Pancreas (tissue), 10 donors: ENCODE data around the gene RANBP3. TPM values are rescaled to one million over a fixed set of nuclear protein-coding genes. Genes with fewer than 3 reads are reported as not detected.

ENCODE experiments used
- ATAC-seq, 4 donors: fragments of 200-7000 bp; cut with Tn5 transposase; one replicate each; pipeline versions ENCODE4 v1.8.0 to v1.9.1; 2020; ENCODE audit warnings: mild to moderate bottlenecking in 4 of 4, moderate library complexity in 4 of 4
- DNase-seq, 6 donors: peaks; one replicate each; pipeline ENCODE4 v3.0.0-alpha.2; 2020
- FAIRE-seq: peaks from 2 replicates; lab custom pipeline; 2012; peaks lifted over from hg19 to GRCh38; lab: Jason Lieb, UNC
- H3K27ac ChIP-seq, 4 donors: fragments of 200-600 bp; sonication (generic); 1 replicate in 3 of 4; 2 replicates in 1 of 4; pipeline versions ENCODE4 v1.5.0 to v1.8.0; 2020
- H3K27me3 ChIP-seq, 4 donors: fragments of 200-600 bp; one replicate each; pipeline ENCODE4 v1.8.0; 2021
- H3K36me3 ChIP-seq, 3 donors: fragments of 200-600 bp; sonication (generic) in 1 of 3; one replicate each; pipeline versions ENCODE4 v1.5.0 to v1.8.0; 2020 to 2021
- H3K4me1 ChIP-seq, 3 donors: fragments of 200-600 bp; one replicate each; pipeline ENCODE4 v1.8.0; 2021
- H3K4me3 ChIP-seq, 4 donors: fragments of 200-600 bp; sonication (generic) in 2 of 4; one replicate each; pipeline versions ENCODE4 v1.5.0 to v1.8.0; 2020 to 2021
- H3K9me3 ChIP-seq, 4 donors: fragments of 200-600 bp; one replicate each; pipeline ENCODE4 v1.8.0; 2021
- WGBS, 2 donors: extraction: QIAGEN DNeasy Blood & Tissue Kit; methylation state at CpG; one replicate each; pipeline ENCODE4 v1.1.7; 2013; 5-methylcytosine and 5-hydroxymethylcytosine counted together
- intact Hi-C, 3 donors: fragments of 100-400 bp; cut with DNase I; formaldehyde crosslinking; loops; one replicate each; pipeline versions ENCODE4 v1.11.1 to v1.14.2; 2022
- polyA plus RNA-seq, 2 donors: library from polyadenylated mRNA; stranded (reverse); fragments of 200-250 nt; gene quantifications; one replicate each; pipeline ENCODE4 v1.2.3, GENCODE V29; 2013
- total RNA-seq, 6 donors: library from RNA; stranded (reverse); fragmentation: NEBNext Ultra II Directional in 4 of 6; extraction: Animal tissue kit (Norgen Biotek cat#: 25700) in 4 of 6; gene quantifications; one replicate each; pipeline versions ENCODE4 v1.2.1 to v1.2.4, GENCODE V29; 2021 to 2023
- TF ChIP-seq, protein P1 (sequence below), 4 donors: fragments of 200-600 bp; sonication (generic) in 3 of 4; IDR thresholded peaks; one replicate each; pipeline versions ENCODE4 v1.5.0 to v1.8.0; 2021; ENCODE audit warnings: antibody characterized with exemption in 4 of 4
- donor health status: healthy with polysubstance abuse.
- donor health status: DM: no; HTN: no; CAD: no; lungs with moderate emphysema.
- donor health status: DM: no; HTN: no; CAD: no.
- donor health status: control.
- donor health status: control.
- donor health status: Bipolar disorder and iron deficiency.
- donor health status: DM: yes; HTN: yes; CAD: no.
- donor health status: DM: no; HTN: no; CAD: no.
- donor health status: DM: no; HTN: no; CAD: no.
- donor health status: DM: yes; HTN: yes; CAD: no.

Gene RANBP3
- total and polyA plus RNA-seq, 8 donors, result 27.6 to 42.2 (median 34.7) TPM

DNA sequence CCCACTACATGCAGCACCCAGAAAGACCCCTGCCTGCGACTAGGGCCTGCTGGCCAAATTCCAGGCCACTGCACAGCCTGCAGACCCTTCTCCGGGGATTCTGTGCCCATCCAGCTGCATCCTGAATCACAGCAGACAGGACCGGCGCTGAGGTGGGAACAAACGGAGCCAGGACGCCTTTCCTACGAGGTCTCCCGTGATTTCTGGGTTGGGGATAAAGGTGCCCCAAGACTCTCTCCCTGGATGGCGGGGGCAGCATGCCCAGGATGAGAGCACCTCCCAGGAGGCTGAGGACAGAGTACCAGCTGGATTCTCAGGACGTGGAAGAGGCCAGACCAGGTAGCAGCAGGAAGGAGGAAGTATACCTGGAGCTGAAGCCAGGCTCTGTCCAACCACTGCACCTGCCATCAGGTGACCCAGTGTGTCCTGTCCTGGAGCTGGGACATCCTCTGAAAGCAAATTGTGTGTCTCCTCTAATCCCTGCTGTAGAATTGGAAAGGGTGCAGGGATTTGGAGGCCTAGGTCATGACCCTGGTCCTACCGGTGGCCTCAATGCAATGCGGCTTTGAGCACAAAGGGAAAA, 104.2 kb downstream of the RANBP3 start:
- H3K27ac ChIP-seq, result no peak overlapping the region
- no peak for DNase-seq
- H3K4me1 ChIP-seq, result no peaks in the 10 kb centered on the region
- FAIRE-seq, result no peak
- intact Hi-C loops, result no loop called here
- H3K27me3 ChIP-seq, result no peaks in the 10 kb centered on the region
- 90 to 95% methylated on average over 12 of the region's 12 CpGs for WGBS, 2 donors
- no peaks in the 10 kb centered on the region for H3K36me3 ChIP-seq
- no peak overlapping the region for H3K4me3 ChIP-seq
- no peak for ATAC-seq
- TF ChIP-seq, protein P1, sequence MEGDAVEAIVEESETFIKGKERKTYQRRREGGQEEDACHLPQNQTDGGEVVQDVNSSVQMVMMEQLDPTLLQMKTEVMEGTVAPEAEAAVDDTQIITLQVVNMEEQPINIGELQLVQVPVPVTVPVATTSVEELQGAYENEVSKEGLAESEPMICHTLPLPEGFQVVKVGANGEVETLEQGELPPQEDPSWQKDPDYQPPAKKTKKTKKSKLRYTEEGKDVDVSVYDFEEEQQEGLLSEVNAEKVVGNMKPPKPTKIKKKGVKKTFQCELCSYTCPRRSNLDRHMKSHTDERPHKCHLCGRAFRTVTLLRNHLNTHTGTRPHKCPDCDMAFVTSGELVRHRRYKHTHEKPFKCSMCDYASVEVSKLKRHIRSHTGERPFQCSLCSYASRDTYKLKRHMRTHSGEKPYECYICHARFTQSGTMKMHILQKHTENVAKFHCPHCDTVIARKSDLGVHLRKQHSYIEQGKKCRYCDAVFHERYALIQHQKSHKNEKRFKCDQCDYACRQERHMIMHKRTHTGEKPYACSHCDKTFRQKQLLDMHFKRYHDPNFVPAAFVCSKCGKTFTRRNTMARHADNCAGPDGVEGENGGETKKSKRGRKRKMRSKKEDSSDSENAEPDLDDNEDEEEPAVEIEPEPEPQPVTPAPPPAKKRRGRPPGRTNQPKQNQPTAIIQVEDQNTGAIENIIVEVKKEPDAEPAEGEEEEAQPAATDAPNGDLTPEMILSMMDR (IDR thresholded peaks at IDR 0.05), result no peak
- no peaks in the 10 kb centered on the region for H3K9me3 ChIP-seq

DNA sequence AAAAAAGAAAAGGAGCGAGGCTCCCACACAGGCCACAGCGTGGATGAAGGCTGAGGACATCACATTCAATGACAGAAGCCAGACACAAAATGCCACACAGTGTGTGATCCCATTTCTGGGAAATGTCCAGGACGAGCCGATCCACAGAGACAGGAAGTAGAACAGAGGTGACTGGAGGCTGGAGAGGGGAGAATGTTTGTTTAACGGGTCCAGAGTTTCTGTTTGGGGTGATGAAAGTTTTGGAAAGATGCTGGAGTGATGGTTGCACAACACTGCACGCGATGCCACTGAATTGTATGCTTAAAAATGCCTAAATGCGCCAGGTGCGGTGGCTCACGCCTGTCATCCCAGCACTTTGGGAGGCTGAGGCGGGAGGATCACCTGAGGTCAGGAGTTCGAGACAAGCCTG, 107.0 kb downstream of the RANBP3 start:
- peak in 1 of 4 donors; percentile 12 for ATAC-seq
- no peaks in the 10 kb centered on the region for H3K4me1 ChIP-seq

DNA sequence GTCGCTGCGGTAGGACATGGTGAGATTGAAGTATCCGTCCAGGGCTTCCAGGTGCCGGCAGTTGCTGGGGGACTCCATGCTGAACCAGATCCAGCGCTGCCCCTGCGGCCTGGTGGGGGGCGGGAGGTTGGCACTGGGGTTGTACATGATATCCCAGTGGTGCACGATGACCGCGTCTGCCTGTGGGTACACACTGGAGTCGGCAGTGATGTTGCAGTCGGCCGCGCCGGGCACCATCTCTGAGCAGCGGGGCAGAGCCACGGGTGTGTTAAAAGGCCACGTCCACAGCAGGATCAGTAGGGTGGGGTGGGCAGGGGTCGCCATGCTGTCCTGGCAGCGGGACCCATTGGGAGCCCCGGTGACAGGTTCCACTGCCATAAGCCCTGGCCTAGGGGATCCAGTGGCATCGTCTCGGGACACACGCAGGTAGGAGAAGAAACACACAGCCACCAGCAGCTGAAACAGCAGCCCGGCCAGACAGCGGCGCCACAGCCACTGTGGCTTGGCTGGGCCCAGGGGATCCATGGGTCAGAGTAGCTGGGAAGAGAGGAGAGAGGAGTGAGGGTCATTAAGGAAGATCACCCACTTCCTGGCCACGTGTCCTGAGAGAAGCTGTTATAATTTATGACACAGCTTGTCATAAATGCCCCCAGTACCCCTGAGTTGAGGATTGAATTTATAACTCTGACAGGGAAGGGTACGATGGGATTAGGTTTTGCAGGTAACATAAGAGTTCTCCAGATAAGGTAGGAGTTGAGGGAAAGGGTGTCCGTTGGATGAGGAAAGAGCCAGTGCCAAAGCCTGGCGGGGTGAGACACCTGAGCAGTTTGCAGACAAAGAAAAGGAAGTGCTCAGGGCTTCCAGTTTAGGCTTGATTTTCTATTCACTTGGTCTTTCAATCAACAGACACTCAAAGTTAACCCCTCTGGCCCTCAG, 110.5 kb downstream of the RANBP3 start:
- no peak overlapping the region for H3K4me3 ChIP-seq
- no peak for ATAC-seq
- H3K4me1 ChIP-seq, result no peaks in the 10 kb centered on the region
- H3K9me3 ChIP-seq, result no peaks in the 10 kb centered on the region
- no peak overlapping the region for H3K27ac ChIP-seq
- H3K36me3 ChIP-seq, result no peaks in the 10 kb centered on the region
- H3K27me3 ChIP-seq, result no peaks in the 10 kb centered on the region
- no peak for DNase-seq
- WGBS, 2 donors, result 78 to 84% methylated on average over 29 to 31 of the region's 31 CpGs
- TF ChIP-seq, protein P1 (IDR thresholded peaks at IDR 0.05), result no peak
- FAIRE-seq, result no peak
- intact Hi-C loops, result no loop called here

More for the DNA sequence above, 107.0 kb downstream of the RANBP3 start:
- H3K27ac ChIP-seq, result no peak overlapping the region
- H3K9me3 ChIP-seq, result no peaks in the 10 kb centered on the region
- no peak for FAIRE-seq
- TF ChIP-seq, protein P1 (IDR thresholded peaks at IDR 0.05), result no peak
- H3K27me3 ChIP-seq, result no peaks in the 10 kb centered on the region
- WGBS, 2 donors, result 80 to 81% methylated on average over 12 of the region's 12 CpGs
- intact Hi-C loops, result no loop called here
- H3K36me3 ChIP-seq, result no peaks in the 10 kb centered on the region
- no peak overlapping the region for H3K4me3 ChIP-seq
- DNase-seq, result no peak

Other genes with a start within 250 kb of the RANBP3 start
- gene PRR22, start 193.4 kb downstream of the RANBP3 start, total RNA-seq, result 1 to 10 TPM in 5 of 6 donors, under 1 TPM in 1; 0.61 to 3.1 (median 1.5) TPM
- gene PRR22, start 193.4 kb downstream of the RANBP3 start, polyA plus RNA-seq, result 10 to 100 TPM; 18.7 to 25.9 TPM
- gene DUS3L, start 187.0 kb downstream of the RANBP3 start, total RNA-seq, result 10 to 100 TPM; 14.8 to 29.2 (median 20.2) TPM
- 10 to 100 TPM; 61.2 to 66.6 TPM for gene DUS3L, start 187.0 kb downstream of the RANBP3 start, polyA plus RNA-seq
- gene NRTN, start 173.1 kb downstream of the RANBP3 start, total RNA-seq, result 10 to 100 TPM in 4 of 6 donors, 1 to 10 TPM in 2; 5.0 to 15.2 (median 11.5) TPM
- gene NRTN, start 173.1 kb downstream of the RANBP3 start, polyA plus RNA-seq, result 1 to 10 TPM; 5.0 to 8.5 TPM
- 1 to 10 TPM; 1.9 to 8.7 (median 2.8) TPM for gene FUT6, start 138.4 kb downstream of the RANBP3 start, total RNA-seq
- gene FUT6, start 138.4 kb downstream of the RANBP3 start, polyA plus RNA-seq, result 1 to 10 TPM; 2.9 to 4.0 TPM
- gene FUT3, start 126.7 kb downstream of the RANBP3 start, total RNA-seq, result 10 to 100 TPM in 2 of 6 donors, 1 to 10 TPM in 4; 3.3 to 13.9 (median 5.7) TPM
- gene FUT3, start 126.7 kb downstream of the RANBP3 start, polyA plus RNA-seq, result 10 to 100 TPM in 1 of 2 donors, 1 to 10 TPM in 1; 9.7 to 12.0 TPM
- not detected for gene FUT5, start 107.6 kb downstream of the RANBP3 start, total RNA-seq
- not detected for gene FUT5, start 107.6 kb downstream of the RANBP3 start, polyA plus RNA-seq
- gene NDUFA11, start 74.3 kb downstream of the RANBP3 start, total RNA-seq, result 100 to 1,000 TPM in 1 of 6 donors, 10 to 100 TPM in 5; 58.0 to 104 (median 82.0) TPM
- 100 to 1,000 TPM; 161 to 209 TPM for gene NDUFA11, start 74.3 kb downstream of the RANBP3 start, polyA plus RNA-seq
- gene VMAC, start 73.3 kb downstream of the RANBP3 start, total RNA-seq, result 1 to 10 TPM; 2.9 to 5.6 (median 4.6) TPM
- 10 to 100 TPM in 1 of 2 donors, 1 to 10 TPM in 1; 4.0 to 10.1 TPM for gene VMAC, start 73.3 kb downstream of the RANBP3 start, polyA plus RNA-seq
- 10 to 100 TPM; 10.5 to 23.2 (median 14.0) TPM for gene CAPS, start 63.9 kb downstream of the RANBP3 start, total RNA-seq
- gene CAPS, start 63.9 kb downstream of the RANBP3 start, polyA plus RNA-seq, result 10 to 100 TPM; 62.9 to 77.2 TPM
- 1 to 10 TPM; 1.8 to 5.0 (median 3.4) TPM for gene RFX2, start 132.4 kb upstream of the RANBP3 start, total RNA-seq
- 10 to 100 TPM in 1 of 2 donors, 1 to 10 TPM in 1; 2.8 to 14.0 TPM for gene RFX2, start 132.4 kb upstream of the RANBP3 start, polyA plus RNA-seq
- not detected for gene ACSBG2, start 157.5 kb upstream of the RANBP3 start, total RNA-seq
- not detected for gene ACSBG2, start 157.5 kb upstream of the RANBP3 start, polyA plus RNA-seq